GM19328 (cell line): ENCODE results near the gene PIP5K1B.

Source experiments
- ATAC-seq: cut with Tn5 transposase; IDR thresholded peaks from one replicate; pipeline ENCODE4 v1.9.1; 2021; ENCODE audit warnings: mild to moderate bottlenecking, moderate library complexity; ENCODE audit not compliant: unreplicated experiment

Gene PIP5K1B

DNA sequence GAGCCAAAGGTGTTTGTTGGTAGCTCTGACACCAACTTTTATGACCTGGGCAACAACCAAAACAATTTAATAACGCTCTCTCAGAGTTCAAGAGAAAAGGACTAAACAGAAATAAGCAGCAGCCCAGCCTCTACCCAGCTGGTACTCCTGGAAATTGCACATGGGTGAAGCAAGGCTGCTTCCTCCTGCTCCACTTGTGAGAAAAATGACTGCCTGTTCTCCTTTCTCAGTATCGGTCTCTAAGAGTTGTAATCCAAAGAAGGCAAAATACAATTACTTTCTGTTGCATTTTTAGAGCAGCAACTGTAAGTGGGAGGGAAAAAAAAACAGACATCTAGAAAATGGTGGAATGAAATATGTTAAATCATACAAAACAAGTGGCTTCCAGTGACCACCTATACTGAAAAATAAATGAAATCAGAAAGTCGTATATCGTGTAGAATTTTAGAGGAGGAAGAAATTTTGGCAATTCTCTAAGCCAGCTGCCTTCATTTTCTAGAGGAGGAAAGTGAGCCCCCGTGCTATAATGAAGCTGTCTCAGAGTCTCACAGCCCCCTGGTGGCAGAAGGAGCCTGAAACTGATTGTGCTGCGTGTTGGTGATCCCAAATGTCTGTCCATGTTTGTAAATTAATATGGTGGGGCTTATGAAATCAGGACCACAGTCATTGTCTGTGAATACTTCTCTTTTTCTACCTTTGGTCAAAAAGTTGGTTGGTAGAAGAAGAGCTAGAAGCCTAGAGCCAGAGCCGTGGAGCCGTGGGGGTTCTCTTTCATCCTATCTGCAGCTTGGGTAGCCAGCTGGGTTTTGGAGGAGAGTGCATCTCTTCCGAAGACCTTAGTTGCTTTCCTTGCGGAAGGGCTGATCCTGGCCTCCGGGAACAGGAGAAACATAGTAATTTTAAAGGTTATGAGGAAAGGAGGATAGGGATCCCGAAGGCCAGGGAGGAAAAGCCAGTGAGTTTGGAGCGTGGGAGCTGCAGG is 139.9 kb downstream of the PIP5K1B start:
- no peak for ATAC-seq

DNA sequence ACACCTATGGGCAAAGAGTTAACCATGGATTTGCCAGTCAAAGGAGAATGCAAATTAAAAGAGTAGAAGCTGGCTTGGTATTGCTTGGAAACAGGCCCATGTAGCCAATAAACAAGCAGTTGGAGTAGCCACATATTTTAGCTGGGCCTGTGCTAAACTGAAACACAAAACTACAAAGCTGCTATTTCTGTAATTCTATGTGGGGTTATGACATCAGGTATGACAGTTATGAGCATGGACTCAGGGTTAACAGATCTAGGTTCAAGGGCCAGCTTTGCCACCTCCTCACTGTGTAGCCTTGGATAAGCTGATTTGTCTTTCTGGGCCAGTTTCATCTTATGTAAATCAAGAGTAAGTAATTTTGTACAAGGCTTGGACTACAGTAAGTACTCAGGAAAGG is 142.7 kb downstream of the PIP5K1B start:
- ATAC-seq = no peak

DNA sequence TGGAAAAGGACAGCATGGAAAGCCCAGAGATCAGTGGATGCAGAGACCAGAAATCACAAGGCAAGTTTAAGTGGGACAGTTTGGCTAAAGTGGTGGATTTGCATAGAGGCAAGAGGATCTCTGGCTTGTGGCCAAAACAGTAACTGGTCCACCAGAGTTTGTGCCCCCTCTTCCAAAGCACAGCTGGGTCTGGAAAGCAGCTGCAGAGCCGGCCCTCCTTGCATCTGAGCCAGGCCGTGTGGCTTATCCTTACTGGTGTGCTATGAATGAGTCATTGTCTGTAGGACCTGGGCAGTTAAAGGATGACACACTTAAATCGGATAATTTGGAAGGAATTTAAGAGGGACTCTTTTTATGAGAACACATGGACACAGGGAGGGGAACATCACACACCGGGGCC is 146.6 kb downstream of the PIP5K1B start:
- ATAC-seq = no peak

DNA sequence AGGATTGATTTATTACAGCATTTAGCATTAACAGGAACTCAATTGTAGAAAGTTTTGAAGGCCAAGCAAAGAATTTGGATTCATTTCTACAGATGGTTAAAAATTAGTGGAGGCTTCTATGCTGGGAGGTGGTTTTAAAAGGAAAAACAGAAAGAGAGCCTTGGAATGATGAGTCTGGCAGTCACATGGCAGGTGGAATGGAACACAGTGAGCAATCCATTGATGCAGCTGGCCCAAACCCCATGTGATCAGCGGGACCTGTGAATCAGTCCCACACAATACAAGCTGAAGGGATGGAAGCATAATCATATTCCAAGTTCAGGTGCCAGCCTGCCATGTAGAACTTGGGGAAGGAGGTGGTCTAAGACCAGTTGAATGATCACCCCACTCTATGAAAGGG is 147.9 kb downstream of the PIP5K1B start:
- no peak for ATAC-seq

DNA sequence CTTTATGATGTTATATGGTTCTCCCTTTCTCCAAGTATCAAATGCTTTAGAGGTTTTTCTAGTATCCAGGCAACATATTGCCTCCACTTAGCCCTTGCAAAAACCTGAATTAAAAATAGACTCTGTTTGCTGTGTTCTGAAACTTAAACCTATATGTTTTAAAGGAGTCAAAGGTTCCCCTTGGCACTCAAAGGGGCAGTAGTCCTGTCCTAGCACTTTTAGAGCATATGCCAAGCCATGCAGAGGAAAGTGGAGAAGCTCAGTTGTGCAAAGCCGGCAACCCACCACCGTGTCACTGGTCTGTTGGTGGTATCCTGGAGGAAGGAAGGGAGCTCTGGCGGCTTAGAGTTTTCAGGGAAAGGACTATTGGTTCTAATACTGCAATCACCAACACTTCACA is 154.3 kb downstream of the PIP5K1B start:
- ATAC-seq = no peak

DNA sequence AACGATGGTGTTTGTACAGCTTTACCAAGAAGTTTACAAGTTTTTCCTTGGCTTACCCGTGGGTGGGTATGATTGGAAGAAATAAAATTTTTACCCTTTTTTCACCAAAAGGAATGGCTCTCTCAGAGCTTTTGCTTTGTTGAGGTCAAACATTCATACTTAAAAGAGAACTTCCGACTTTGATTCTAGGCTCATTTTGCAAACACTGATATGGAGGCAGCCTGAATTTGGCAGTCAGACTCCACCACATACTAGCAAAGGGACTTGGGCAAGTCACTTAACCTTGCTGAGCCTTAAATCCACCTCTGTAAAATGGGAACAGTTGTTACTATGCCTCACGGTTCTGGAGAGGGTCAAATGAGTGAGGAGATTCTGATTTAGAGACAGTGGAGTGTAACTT is 155.4 kb downstream of the PIP5K1B start:
- no peak for ATAC-seq

DNA sequence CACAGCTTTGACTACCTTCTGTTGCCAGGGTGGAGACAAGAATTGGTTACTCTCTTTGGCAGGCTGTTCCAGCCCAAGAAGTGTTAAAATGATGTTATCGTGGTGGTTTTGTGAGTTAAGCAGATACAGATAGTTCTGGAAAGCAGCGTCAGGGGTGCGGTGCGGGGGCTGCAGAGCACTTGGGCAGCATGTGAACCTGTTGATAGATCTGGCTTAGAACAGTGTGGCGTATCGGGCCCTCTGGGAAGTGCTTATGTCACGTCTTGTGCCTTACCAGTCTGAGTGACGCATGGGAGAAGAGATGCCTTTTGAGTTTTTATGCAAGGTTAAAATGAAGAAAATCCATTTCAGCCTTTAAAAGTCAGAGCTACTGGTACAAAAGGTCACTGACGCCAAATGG is 156.4 kb downstream of the PIP5K1B start:
- ATAC-seq = no peak

DNA sequence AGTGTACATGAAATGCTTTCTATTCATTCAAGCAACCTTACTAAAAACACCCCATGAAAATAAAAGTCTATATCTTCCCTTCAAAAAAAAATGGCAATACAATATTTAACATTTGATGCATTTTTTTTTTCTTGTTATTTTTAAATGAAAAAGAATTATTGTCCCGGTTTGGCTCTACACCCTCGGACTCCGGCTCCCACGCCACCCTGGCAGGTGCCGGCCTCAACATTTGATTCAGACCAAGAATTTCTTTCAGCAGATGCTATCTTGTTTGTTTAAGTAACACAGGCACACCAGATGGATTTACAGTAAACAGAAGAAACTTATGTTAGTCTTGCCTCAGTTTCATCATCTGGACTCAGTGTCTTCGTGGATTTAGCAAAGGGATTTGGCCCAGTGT is 162.0 kb downstream of the PIP5K1B start:
- no peak for ATAC-seq

DNA sequence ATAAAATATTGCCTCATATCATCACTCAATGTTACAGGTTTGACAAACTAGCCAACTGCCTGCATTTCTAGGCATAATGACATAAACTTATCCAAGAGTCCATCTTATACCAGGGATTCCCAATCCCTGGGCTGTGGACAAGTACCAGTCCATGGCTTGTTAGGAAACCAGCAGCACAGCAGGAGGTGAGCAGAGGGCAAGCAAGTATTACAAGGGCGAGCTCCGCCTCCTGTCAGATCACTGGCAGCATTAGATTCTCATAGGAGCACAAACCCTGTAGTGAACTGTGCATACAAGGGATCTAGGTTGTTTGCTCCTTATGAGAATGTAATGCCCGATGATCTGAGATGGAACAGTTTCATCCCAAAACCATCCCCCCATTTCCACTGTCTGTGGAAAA is 164.0 kb downstream of the PIP5K1B start:
- no peak for ATAC-seq

DNA sequence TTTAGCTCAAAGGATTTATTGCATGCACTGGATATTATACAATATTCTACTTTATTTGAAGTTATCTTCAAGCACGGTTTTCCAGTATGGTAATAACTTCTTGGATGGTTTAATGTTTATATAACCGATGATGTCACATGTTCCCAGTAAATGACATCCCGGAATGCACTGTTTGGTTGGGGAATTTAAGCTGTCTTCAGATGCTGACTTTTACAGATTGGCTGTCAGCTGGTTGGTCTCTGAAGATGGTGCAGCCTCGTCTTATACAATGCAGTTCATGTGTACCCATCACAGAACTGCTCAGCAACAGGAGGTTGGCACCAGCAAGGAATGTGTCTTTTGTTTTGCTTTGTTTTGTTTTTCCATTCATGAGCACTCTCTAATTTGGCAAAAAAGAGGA is 165.0 kb downstream of the PIP5K1B start:
- no peak for ATAC-seq

DNA sequence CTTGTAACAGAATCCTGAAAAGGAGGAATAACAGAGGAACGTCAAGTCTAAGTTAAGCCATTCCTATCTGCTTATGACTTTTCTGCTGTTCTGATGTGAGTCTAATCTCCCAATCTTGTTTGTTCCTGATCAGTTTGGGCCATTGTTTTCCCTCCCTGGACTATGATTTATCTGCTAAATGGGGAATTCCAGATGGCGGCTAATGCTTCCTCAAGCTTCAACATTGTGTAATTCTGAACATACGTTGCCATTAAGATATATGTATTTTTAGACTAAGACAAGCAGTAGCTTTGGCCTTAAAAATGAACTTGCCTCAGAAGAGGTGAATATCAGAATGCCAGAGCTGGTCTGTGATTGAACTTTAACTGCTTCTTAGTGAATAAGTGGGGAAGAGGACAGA is 166.2 kb downstream of the PIP5K1B start:
- ATAC-seq = no peak

DNA sequence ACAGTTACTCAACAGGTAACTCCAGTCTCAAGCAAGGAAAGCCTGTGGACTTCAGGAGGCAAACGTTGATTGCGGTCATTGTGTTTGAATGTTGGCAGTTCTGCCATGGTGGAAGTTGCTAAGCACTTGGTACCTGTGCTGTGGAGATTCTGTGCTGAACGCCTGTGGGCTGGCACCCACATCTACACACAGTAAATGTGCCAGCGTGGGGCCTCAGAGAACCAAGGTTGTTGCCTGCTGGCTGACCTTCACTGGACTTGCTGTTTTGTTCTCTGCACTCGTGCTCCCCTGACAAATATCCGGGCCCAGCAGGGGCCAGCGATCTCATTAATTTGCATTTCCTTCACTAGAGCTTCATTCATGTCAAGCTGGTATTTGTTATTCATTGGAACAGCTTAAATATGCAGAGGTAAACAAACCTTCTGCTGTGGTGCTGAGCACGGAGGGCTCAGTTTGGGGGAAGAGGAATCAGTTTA is 167.0 kb downstream of the PIP5K1B start:
- ATAC-seq = no peak

DNA sequence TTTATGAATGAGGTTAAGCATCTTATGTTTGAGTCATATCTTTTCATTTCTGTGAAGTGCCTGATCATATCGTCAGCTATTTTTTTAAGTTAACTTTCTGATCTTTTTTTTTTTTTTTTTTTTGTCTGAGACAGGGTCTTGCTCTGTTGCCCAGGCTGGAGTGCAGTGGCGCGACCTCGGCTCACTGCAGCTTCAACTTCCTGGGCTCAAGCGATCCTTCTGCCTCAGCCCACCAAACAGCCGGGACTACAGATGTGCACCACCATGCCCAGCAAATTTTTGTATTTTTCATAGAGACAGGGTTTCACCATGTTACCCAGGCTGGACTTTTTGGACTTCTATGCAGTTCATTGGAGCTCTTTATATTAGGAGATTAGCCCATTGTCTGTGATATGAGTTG is 168.1 kb downstream of the PIP5K1B start:
- no peak for ATAC-seq

DNA sequence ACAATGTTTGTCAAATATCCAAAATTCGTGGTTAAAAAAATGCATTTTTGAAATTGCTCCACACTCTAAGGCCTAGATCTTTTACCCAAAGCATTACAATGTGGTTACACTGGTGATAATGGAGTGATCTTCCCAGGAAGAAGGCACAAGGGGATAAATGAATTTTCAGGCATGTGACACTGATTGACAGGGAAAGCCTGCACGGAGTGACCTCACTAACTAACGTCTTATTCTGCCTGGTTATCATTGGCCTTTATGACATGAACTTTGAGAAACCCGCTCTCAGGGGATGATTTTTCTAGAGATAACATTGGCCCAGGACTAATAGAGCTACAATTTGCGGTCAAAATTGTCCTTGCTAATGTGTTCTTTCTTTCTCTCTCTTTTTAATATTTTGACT is 171.2 kb downstream of the PIP5K1B start:
- ATAC-seq = no peak

DNA sequence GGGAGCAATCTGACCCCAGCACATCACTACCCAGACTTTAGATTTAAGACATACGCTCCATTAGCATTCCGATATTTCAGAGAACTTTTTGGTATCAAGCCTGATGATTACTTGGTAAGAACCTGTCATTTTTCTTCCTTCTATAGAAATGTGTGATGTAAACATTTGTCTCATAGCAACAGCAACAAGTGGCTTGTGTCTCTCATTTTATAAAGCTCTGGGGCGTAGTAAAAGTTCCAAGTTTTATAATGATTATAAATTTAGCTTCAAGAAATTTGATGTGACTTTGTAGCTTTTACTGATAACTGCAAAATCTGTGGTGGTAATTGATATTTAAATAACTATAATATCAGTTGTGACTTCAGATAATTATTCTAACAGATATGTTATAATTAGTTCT is 171.6 kb downstream of the PIP5K1B start:
- no peak for ATAC-seq

DNA sequence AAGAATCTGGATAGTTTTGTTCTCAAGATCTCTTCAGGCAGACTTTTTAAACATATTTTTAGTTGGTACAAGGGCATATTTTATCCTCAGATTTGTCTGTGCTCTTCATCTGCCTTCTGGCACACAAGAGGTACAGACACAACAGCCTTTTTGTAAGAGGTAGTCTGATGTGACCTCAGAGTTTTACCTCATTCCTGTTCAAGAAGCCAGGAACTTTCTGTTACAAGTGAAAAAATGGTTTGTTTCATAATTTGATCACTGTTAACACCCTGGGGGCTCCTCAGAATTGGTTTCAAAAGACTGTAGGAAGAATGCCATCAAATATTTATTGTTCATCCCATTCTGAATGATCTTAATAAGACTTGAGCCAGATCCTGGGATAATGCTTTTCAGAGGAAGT is 172.2 kb downstream of the PIP5K1B start:
- ATAC-seq = no peak

DNA sequence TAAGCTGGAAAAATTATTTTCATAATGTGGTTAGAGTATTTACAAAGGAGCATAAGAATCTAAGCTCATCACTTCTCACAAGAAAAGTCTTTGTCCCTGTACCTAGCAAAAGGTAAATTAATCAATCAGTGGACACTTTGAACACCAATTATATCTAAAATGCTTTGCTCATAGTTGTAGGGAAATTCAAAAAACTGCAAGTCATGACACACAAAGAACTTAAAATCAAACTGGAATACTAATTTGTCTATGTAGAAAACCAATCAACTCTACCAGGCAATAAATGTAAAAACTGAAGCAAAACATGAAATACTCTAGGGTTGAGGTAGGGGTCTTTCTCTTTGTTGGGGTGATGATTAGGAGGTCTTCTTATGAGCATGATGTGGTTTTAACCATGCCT is 173.4 kb downstream of the PIP5K1B start:
- ATAC-seq = no peak

DNA sequence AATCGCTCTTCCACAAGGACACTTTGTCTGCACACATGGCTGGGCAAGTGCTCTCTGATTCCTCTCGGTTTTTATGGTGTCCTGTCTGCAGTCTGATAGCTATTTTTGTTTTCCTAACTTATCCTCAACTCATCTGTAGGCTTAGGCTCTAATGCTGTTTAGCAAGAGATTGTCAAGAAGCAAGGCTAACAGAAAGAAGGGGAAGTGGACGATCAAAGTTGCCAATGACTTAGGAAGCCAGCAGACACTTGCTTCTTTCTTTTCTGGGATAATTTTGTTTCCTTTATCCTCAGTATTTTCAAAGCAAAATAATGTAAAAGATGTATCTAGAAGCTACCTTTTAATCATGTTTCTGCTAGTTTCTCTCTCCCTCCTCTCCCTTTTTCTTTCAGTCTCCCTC is 178.2 kb downstream of the PIP5K1B start:
- no peak for ATAC-seq

DNA sequence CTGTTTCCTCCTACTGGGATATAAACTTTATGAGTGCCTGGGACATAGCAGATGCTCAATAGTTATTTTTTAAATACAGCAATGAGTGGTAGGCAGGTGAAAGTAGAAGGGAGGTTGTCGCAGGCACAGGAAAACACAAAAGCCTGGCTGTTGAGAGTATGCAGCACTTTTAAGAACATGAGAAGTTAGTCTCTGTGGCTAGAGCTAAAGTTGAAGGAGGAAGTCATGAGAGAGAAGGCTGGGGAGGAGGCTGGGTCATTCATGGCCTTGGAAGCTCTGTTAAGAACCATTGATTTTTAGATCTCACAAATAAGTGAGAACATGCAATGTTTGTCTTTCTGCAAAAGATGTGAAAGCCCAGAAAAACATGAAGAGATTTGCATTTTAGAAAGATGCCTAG is 182.2 kb downstream of the PIP5K1B start:
- ATAC-seq = no peak

DNA sequence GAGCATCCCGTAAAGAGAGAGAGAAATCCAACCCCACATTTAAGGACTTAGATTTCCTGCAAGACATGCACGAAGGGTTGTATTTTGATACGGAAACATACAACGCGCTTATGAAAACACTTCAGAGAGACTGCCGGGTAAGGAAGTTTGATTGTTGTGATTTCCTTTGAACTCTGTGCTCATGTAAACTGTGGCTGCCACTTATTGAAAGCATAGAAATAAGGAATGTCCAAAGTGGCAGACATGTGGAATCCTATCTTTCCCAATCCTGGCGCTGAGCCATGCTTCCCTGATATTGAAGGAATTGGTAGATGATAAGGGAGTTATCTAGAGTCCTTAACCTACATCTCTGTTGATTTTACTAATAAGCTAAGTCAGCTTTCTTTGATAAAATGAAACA is 189.5 kb downstream of the PIP5K1B start:
- no peak for ATAC-seq

DNA sequence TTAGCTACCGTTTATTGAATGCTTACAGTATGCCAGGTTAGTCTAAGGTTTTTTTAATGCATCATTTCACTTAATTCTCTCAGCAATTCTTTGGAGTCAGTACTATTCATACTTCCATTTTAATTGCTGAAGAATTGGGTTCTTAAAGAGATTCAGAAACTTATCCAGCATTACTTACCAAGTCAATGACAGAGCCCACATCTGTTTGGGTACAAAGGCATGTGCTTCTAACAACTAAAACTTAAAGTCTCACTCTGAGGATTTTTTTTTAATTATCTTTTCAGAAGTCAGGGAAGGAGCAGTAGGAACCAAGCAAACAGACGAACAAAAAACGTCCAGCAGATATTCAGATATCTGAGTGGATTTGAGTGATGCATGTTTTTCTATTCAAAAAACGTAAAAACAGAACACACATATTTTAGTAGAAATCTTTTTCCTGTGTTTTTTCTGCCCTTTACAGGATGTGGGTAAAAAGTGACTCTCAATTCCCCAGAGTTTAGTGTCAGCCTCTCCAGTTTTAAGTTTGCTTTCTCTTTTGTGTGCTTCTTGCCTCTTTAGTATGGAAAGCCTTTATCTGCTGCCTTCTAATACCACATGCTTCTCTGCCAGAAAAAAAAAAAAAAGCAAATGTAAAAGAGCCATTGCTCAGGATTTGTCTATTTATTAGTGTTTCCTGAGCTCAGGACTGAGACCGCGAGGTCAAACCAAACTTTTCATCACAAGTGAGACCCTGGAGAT is 190.9 kb downstream of the PIP5K1B start:
- peak; percentile 67 for ATAC-seq

DNA sequence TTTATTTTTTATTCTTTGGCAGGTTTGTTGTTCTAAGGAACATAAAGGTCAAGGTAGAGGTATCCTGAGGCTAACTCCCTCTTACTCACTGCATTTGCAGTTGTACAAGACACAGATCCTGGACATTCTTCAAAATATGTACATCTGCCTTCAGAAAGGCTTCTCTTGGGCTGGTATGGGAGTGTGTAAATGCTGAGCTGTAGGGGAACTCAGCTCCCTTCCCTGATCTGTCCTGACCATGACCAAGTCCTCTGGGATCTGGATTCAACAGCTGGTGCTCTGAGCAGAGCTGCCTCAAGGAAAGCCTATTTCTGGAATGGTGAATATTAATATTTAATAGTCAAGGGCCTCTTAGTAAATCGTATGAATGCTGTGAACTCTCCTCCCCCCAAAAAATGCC is 191.4 kb downstream of the PIP5K1B start:
- ATAC-seq = no peak
